Measurements from ENCODE around the gene PTK6. TPM values are rescaled to one million over a fixed set of nuclear protein-coding genes. Genes with fewer than 3 reads are reported as not detected.

PTK6 gene
- total and polyA plus RNA-seq, 2 of the 13 experiments (the other 11 are each of a cell fraction or from before 2014, with no cell fraction given), result 0.08 TPM; not detected in 1

DNA sequence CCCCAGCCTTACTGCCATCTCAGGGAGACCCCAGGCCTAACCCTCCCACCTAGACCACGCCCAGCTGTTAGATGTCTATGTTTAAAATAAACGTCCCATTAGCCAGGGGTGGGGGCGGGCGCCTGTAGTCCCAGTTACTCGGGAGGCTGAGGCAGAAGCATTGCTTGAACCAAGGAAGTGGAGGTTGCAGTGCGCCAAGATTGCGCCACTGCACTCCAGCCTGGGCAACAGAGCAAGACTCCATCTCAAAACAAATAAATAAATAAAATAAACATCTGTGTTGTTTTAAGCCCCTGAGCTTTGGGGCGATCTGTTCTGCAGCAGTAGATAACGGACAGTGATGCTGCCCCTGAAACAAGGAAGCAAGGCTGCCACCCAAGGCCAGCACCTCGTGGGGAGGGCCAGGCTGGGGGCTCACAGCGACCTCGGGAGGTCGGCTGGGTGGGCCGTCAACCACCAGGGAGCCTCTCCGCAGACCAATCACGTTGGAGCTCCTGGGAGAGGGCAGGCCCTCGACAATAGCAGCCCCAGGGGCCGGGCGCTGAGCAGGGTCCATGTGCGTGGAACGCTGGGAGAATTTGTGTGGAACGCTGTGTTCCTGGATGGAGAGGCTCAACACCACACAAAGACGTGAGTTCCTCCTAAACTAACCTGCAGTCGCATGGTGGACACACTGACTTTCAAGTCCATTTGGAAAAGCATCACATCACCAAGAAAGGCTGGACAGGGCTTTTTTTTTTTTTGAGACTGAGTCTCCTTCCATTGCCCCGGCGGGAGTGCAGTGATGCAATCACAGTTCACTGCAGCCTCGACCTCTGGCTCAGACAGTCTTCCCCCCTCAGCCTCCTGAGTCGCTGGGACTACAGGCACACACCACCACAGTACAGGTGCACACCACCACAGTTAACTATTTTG is 37.9 kb upstream of the PTK6 start (continued):
- TF ChIP-seq, protein P1, sequence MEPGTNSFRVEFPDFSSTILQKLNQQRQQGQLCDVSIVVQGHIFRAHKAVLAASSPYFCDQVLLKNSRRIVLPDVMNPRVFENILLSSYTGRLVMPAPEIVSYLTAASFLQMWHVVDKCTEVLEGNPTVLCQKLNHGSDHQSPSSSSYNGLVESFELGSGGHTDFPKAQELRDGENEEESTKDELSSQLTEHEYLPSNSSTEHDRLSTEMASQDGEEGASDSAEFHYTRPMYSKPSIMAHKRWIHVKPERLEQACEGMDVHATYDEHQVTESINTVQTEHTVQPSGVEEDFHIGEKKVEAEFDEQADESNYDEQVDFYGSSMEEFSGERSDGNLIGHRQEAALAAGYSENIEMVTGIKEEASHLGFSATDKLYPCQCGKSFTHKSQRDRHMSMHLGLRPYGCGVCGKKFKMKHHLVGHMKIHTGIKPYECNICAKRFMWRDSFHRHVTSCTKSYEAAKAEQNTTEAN (CRISPR knock-in tag; conservative IDR thresholded peaks at IDR 0.05), result no peak
- TF ChIP-seq, protein P2, sequence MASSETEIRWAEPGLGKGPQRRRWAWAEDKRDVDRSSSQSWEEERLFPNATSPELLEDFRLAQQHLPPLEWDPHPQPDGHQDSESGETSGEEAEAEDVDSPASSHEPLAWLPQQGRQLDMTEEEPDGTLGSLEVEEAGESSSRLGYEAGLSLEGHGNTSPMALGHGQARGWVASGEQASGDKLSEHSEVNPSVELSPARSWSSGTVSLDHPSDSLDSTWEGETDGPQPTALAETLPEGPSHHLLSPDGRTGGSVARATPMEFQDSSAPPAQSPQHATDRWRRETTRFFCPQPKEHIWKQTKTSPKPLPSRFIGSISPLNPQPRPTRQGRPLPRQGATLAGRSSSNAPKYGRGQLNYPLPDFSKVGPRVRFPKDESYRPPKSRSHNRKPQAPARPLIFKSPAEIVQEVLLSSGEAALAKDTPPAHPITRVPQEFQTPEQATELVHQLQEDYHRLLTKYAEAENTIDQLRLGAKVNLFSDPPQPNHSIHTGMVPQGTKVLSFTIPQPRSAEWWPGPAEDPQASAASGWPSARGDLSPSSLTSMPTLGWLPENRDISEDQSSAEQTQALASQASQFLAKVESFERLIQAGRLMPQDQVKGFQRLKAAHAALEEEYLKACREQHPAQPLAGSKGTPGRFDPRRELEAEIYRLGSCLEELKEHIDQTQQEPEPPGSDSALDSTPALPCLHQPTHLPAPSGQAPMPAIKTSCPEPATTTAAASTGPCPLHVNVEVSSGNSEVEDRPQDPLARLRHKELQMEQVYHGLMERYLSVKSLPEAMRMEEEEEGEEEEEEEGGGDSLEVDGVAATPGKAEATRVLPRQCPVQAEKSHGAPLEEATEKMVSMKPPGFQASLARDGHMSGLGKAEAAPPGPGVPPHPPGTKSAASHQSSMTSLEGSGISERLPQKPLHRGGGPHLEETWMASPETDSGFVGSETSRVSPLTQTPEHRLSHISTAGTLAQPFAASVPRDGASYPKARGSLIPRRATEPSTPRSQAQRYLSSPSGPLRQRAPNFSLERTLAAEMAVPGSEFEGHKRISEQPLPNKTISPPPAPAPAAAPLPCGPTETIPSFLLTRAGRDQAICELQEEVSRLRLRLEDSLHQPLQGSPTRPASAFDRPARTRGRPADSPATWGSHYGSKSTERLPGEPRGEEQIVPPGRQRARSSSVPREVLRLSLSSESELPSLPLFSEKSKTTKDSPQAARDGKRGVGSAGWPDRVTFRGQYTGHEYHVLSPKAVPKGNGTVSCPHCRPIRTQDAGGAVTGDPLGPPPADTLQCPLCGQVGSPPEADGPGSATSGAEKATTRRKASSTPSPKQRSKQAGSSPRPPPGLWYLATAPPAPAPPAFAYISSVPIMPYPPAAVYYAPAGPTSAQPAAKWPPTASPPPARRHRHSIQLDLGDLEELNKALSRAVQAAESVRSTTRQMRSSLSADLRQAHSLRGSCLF (CRISPR knock-in tag; IDR thresholded peaks at IDR 0.05; ENCODE audit: borderline replicate concordance), result no peak
- TF ChIP-seq ZBTB20 (CRISPR knock-in tag; IDR thresholded peaks at IDR 0.05; ENCODE audit: borderline replicate concordance, low read depth) (no peak), TAF1 (CRISPR knock-in tag; IDR thresholded peaks at IDR 0.05) (peak; percentile 43; the same call in 1 of the 2 replicates), ZNF253 (CRISPR knock-in tag; IDR thresholded peaks at IDR 0.05; ENCODE audit: borderline replicate concordance) (peak; percentile 8; the same call in 1 of the 2 replicates), ZNF891 (CRISPR knock-in tag; IDR thresholded peaks at IDR 0.05) (peak; percentile 57; the same call in 1 of the 2 replicates), EED (CRISPR knock-in tag; IDR thresholded peaks at IDR 0.05) (0 out of 2 replicates have a peak, but pooled peaks have one; percentile 24), TARDBP (CRISPR knock-in tag; IDR thresholded peaks at IDR 0.05) (no peak), ZBTB7A (CRISPR knock-in tag; IDR thresholded peaks at IDR 0.05) (peak; percentile 84; the same call in 1 of the 2 replicates), PHF20 (CRISPR knock-in tag; IDR thresholded peaks at IDR 0.05) (0 out of 2 replicates have a peak, but pooled peaks have one; percentile 57)
- TF ChIP-seq, protein P3, sequence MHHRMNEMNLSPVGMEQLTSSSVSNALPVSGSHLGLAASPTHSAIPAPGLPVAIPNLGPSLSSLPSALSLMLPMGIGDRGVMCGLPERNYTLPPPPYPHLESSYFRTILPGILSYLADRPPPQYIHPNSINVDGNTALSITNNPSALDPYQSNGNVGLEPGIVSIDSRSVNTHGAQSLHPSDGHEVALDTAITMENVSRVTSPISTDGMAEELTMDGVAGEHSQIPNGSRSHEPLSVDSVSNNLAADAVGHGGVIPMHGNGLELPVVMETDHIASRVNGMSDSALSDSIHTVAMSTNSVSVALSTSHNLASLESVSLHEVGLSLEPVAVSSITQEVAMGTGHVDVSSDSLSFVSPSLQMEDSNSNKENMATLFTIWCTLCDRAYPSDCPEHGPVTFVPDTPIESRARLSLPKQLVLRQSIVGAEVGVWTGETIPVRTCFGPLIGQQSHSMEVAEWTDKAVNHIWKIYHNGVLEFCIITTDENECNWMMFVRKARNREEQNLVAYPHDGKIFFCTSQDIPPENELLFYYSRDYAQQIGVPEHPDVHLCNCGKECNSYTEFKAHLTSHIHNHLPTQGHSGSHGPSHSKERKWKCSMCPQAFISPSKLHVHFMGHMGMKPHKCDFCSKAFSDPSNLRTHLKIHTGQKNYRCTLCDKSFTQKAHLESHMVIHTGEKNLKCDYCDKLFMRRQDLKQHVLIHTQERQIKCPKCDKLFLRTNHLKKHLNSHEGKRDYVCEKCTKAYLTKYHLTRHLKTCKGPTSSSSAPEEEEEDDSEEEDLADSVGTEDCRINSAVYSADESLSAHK (CRISPR knock-in tag; IDR thresholded peaks at IDR 0.05; ENCODE audit: borderline replicate concordance), result no peak
- TF ChIP-seq, protein P4, sequence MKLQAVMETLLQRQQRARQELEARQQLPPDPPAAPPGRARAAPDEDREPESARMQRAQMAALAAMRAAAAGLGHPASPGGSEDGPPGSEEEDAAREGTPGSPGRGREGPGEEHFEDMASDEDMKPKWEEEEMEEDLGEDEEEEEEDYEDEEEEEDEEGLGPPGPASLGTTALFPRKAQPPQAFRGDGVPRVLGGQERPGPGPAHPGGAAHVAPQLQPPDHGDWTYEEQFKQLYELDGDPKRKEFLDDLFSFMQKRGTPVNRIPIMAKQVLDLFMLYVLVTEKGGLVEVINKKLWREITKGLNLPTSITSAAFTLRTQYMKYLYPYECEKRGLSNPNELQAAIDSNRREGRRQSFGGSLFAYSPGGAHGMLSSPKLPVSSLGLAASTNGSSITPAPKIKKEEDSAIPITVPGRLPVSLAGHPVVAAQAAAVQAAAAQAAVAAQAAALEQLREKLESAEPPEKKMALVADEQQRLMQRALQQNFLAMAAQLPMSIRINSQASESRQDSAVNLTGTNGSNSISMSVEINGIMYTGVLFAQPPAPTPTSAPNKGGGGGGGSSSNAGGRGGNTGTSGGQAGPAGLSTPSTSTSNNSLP (IDR thresholded peaks at IDR 0.05; ENCODE audit: low read depth, low read length), result no peak
- TF ChIP-seq, protein P5, sequence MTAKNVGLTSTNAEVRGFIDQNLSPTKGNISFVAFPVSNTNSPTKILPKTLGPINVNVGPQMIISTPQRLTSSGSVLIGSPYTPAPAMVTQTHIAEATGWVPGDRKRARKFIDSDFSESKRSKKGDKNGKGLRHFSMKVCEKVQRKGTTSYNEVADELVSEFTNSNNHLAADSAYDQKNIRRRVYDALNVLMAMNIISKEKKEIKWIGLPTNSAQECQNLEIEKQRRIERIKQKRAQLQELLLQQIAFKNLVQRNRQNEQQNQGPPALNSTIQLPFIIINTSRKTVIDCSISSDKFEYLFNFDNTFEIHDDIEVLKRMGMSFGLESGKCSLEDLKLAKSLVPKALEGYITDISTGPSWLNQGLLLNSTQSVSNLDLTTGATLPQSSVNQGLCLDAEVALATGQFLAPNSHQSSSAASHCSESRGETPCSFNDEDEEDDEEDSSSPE (CRISPR knock-in tag; IDR thresholded peaks at IDR 0.05), result no peak
- TF ChIP-seq, protein P6, sequence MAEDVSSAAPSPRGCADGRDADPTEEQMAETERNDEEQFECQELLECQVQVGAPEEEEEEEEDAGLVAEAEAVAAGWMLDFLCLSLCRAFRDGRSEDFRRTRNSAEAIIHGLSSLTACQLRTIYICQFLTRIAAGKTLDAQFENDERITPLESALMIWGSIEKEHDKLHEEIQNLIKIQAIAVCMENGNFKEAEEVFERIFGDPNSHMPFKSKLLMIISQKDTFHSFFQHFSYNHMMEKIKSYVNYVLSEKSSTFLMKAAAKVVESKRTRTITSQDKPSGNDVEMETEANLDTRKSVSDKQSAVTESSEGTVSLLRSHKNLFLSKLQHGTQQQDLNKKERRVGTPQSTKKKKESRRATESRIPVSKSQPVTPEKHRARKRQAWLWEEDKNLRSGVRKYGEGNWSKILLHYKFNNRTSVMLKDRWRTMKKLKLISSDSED (CRISPR knock-in tag; IDR thresholded peaks at IDR 0.05), result 0 out of 2 replicates have a peak, but pooled peaks have one; percentile 57

Data from HepG2 (cell line).